SK-N-SH (cell line): ENCODE data around the gene BMX.

Experiments
- CTCF ChIP-seq: fragments of 200-600 bp; sonication (generic); IDR thresholded peaks from 2 replicates; pipeline ENCODE4 v1.6.1; 2017; ENCODE audit warnings: antibody characterized with exemption, mild to moderate bottlenecking, moderate library complexity
- MXI1 ChIP-seq: IDR thresholded peaks from 2 replicates; pipeline ENCODE4 v1.6.1; 2012; ENCODE audit warnings: mild to moderate bottlenecking, low read depth, low read length, improper control_type of control experiment
- RFX5 ChIP-seq: IDR thresholded peaks from 2 replicates; pipeline ENCODE4 v1.6.1; 2012; ENCODE audit warnings: mild to moderate bottlenecking, improper control_type of control experiment, low read length

- no peak for TF ChIP-seq CTCF
- no peak for TF ChIP-seq RFX5
- no peak for TF ChIP-seq MXI1
These were observed 25.1 kb upstream of the BMX start for GRCh38 chrX:15475486-15475885.
